Neural crest cell (in vitro differentiated cells): Measurements from ENCODE around the gene LRRC70. TPM values are rescaled to one million over a fixed set of nuclear protein-coding genes. Genes with fewer than 3 reads are reported as not detected.

Experiments used
- DNase-seq: peaks from one replicate; pipeline ENCODE4 v3.0.0; 2021; ENCODE audit warnings: low read depth, mixed read lengths, low spot score
- H3K27ac Mint-ChIP-seq: one replicate; pipeline ENCODE4 v1.8.0; 2021; ENCODE audit warnings: mild to moderate bottlenecking, mixed read lengths; ENCODE audit not compliant: unreplicated experiment
- H3K27me3 Mint-ChIP-seq: 2 replicates; pipeline ENCODE4 v1.8.0; 2021; ENCODE audit warnings: low read depth, mild to moderate bottlenecking, mixed read lengths
- H3K36me3 Mint-ChIP-seq: 2 replicates; pipeline ENCODE4 v1.8.0; 2021; ENCODE audit warnings: low read depth, mild to moderate bottlenecking, mixed read lengths
- H3K4me1 Mint-ChIP-seq: 2 replicates; pipeline ENCODE4 v1.8.0; 2021; ENCODE audit warnings: mixed read lengths
- H3K4me3 Mint-ChIP-seq: one replicate; pipeline ENCODE4 v1.8.0; 2021; ENCODE audit warnings: mild to moderate bottlenecking, mixed read lengths
- H3K9me3 Mint-ChIP-seq: 2 replicates; pipeline ENCODE4 v1.8.0; 2021; ENCODE audit warnings: mixed read lengths
- CTCF ChIP-seq: fragments of 200-600 bp; sonication (generic); conservative IDR thresholded peaks from 2 replicates; pipeline ENCODE4 v1.5.0; 2021; ENCODE audit warnings: antibody characterized with exemption, mild to moderate bottlenecking
- total RNA-seq: library from RNA; stranded (reverse); gene quantifications from 2 replicates; pipeline ENCODE4 v1.2.1, GENCODE V29; 2021

The LRRC70 gene
- total RNA-seq, 1 donor from 2014 or later: 0.19 TPM

GRCh38 chr5:62614355-62614754, 35.7 kb downstream of the LRRC70 start:
- Mint-ChIP-seq H3K27me3 (no peaks in the 10 kb centered on the region), H3K9me3 (peaks cover 7% of the 10 kb centered on the region), H3K4me1 (no peaks in the 10 kb centered on the region), H3K4me3 (no peak overlapping the region), H3K36me3 (peaks cover 26% of the 10 kb centered on the region), H3K27ac (no peak overlapping the region)
- DNase-seq: no peak
- TF ChIP-seq CTCF: no peak

GRCh38 chr5:62616615-62617277, 38.1 kb downstream of the LRRC70 start:
- no peak overlapping the region for H3K27ac Mint-ChIP-seq
- no peak overlapping the region for H3K4me3 Mint-ChIP-seq
- H3K9me3 Mint-ChIP-seq: peaks cover 7% of the 10 kb centered on the region
- TF ChIP-seq CTCF: no peak
- peaks cover 22% of the 10 kb centered on the region for H3K36me3 Mint-ChIP-seq
- no peaks in the 10 kb centered on the region for H3K27me3 Mint-ChIP-seq
- peaks cover 6% of the 10 kb centered on the region for H3K4me1 Mint-ChIP-seq
- no peak for DNase-seq

DNA sequence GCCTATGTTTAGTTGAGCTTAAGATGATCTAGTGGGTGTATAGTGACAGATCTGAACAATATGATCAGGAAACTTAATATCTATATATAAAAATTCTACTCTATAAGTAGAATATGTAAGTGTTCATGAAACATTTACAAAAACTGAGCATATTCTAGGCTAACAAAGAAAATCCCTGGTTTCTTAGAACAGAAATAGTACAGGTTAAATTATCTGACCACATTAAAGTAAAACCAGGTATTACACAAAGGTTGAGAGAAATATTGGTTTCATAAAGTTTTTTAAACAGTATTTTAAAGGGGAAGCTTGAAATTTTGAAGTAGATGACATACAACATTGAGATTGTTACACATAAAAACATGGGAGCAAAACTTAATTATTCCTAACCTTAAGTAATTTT, 39.3 kb downstream of the LRRC70 start:
- Mint-ChIP-seq H3K4me3 (no peak overlapping the region), H3K4me1 (peaks cover 6% of the 10 kb centered on the region), H3K9me3 (peaks cover 5% of the 10 kb centered on the region), H3K27ac (no peak overlapping the region), H3K27me3 (no peaks in the 10 kb centered on the region), H3K36me3 (peaks cover 20% of the 10 kb centered on the region)
- no peak for DNase-seq
- no peak for TF ChIP-seq CTCF

GRCh38 chr5:62620761-62621160, 42.1 kb downstream of the LRRC70 start:
- Mint-ChIP-seq H3K9me3 (no peaks in the 10 kb centered on the region), H3K4me3 (no peak overlapping the region), H3K36me3 (peaks cover 3% of the 10 kb centered on the region), H3K27me3 (no peaks in the 10 kb centered on the region), H3K27ac (no peak overlapping the region), H3K4me1 (peaks cover 6% of the 10 kb centered on the region)
- TF ChIP-seq CTCF: no peak
- no peak for DNase-seq

DNA sequence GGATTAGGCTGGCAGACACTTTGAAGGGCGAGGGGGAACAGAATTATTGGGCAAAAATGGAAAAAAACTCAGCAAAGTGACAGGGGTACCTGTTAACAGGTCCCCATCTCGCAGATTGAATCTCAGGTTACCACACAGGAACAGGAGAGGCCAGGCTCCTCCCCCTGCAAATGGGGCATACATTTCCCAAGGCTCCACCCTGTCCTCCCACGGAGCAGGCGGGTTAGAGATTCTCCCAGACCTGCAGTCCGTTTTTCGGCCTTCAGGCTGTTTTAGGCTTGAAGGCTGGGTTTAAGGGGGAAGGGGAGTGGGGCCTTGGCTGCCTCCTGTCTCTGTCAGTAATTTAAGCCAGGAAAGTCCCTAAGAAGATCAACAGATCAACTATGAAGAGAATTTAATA, 42.7 kb downstream of the LRRC70 start:
- no peak for DNase-seq
- TF ChIP-seq CTCF: no peak
- peaks cover 6% of the 10 kb centered on the region for H3K4me1 Mint-ChIP-seq
- H3K4me3 Mint-ChIP-seq: no peak overlapping the region
- H3K27me3 Mint-ChIP-seq: no peaks in the 10 kb centered on the region
- peaks cover 3% of the 10 kb centered on the region for H3K36me3 Mint-ChIP-seq
- no peaks in the 10 kb centered on the region for H3K9me3 Mint-ChIP-seq
- H3K27ac Mint-ChIP-seq: no peak overlapping the region
